K562 (cell line): Measurements from ENCODE around the gene GRAMD1B.

Experiments
- CHD2 ChIP-seq: IDR thresholded peaks from 2 replicates; pipeline ENCODE4 v1.6.1; 2011; ENCODE audit warnings: low read depth, low read length
- MEF2A ChIP-seq: IDR thresholded peaks from 2 replicates; pipeline ENCODE4 v1.6.1; 2011; ENCODE audit warnings: low read depth, mild to moderate bottlenecking, low read length, moderate library complexity; ENCODE audit not compliant: control insufficient read depth
- SMAD4 ChIP-seq: fragments of 250-450 bp; sonication (Bioruptor Pico); conservative IDR thresholded peaks from 2 replicates; pipeline ENCODE4 v1.8.0; 2021; ENCODE audit warnings: inconsistent platforms, mild to moderate bottlenecking, moderate library complexity
- SRF ChIP-seq, 2 experiments: fragments of 250-450, 450-650 bp in 1 of 2; sonication (Bioruptor Pico) in 1 of 2; sonication (generic) in 1 of 2; formaldehyde crosslinking; IDR thresholded peaks; 2 replicates each; pipeline versions ENCODE4 v1.5.0 to v1.5.1; 2020 to 2022; ENCODE audit warnings: mild to moderate bottlenecking in 1 of 2, missing genetic modification reagents in 1 of 2
- ZNF239 ChIP-seq: fragments of 250-450 bp; sonication (Bioruptor Pico); IDR thresholded peaks from 2 replicates; pipeline ENCODE4 v1.4.0; 2020; ENCODE audit warnings: mild to moderate bottlenecking
- TF ChIP-seq, protein P1 (sequence below), 3 experiments: IDR thresholded peaks in 2 of 3; conservative IDR thresholded peaks in 1 of 3; 2 replicates each; pipeline ENCODE4 v1.5.1; 2011 to 2012; ENCODE audit warnings: low read length in 3 of 3, mild to moderate bottlenecking in 3 of 3, control low read depth in 2 of 3, improper control_type of control experiment in 1 of 3, inconsistent platforms in 1 of 3, low read depth in 1 of 3, mixed read lengths in 1 of 3, moderate library complexity in 1 of 3; ENCODE audit not compliant: insufficient read depth in 2 of 3

DNA sequence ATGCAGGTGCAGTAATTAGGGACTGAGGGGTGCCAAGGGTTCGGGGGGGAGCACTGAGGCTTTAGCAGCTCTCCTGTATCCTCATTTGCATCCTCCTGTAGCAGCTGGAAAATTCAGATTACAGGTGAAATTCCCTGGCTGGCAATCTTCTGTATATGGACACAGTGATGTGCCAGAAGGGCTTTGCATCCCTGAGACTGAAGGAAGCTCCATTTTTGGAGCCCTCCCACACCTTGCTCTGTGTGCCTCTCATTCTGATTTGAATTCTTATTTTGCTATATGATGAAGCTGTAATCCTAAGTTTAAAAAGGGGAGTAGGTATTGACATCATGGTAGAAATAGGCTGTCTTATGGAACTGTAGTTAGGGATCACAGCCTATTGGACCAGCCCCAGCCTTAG, 177.7 kb downstream of the GRAMD1B start:
- TF ChIP-seq MEF2A: no peak
- TF ChIP-seq ZNF239: no peak
- TF ChIP-seq SMAD4 (CRISPR knock-in tag): no peak
- TF ChIP-seq CHD2: no peak
- TF ChIP-seq, protein P1, sequence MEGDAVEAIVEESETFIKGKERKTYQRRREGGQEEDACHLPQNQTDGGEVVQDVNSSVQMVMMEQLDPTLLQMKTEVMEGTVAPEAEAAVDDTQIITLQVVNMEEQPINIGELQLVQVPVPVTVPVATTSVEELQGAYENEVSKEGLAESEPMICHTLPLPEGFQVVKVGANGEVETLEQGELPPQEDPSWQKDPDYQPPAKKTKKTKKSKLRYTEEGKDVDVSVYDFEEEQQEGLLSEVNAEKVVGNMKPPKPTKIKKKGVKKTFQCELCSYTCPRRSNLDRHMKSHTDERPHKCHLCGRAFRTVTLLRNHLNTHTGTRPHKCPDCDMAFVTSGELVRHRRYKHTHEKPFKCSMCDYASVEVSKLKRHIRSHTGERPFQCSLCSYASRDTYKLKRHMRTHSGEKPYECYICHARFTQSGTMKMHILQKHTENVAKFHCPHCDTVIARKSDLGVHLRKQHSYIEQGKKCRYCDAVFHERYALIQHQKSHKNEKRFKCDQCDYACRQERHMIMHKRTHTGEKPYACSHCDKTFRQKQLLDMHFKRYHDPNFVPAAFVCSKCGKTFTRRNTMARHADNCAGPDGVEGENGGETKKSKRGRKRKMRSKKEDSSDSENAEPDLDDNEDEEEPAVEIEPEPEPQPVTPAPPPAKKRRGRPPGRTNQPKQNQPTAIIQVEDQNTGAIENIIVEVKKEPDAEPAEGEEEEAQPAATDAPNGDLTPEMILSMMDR (IDR thresholded peaks at IDR 0.05 in 2 of 3, conservative IDR thresholded peaks at IDR 0.05 in 1 of 3; ENCODE audit: insufficient read depth in 2 of 3, low read depth in 1 of 3, low read length in 3 of 3): no peak
- no peak for TF ChIP-seq SRF (CRISPR knock-in tag; IDR thresholded peaks at IDR 0.05)
